Gastroesophageal sphincter (tissue), 3 donors: ENCODE results near the gene ARHGAP26.

Experiments
- EP300 ChIP-seq: sonication (generic); formaldehyde crosslinking; IDR thresholded peaks from one replicate; pipeline ENCODE4 v1.6.1; 2017; ENCODE audit warnings: antibody characterized with exemption, mild to moderate bottlenecking
- POLR2A ChIP-seq, 2 donors: fragments of 450-650 bp; IDR thresholded peaks; one replicate each; pipeline ENCODE4 v1.6.1; 2017; ENCODE audit warnings: antibody characterized with exemption in 2 of 2, mild to moderate bottlenecking in 2 of 2, moderate library complexity in 1 of 2
- POLR2AphosphoS5 ChIP-seq: sonication (generic); formaldehyde crosslinking; IDR thresholded peaks from one replicate; pipeline ENCODE4 v1.6.1; 2017; ENCODE audit warnings: antibody characterized with exemption
- TF ChIP-seq, protein P1 (sequence below), 4 experiments: fragments of 200-600 bp in 2 of 4; fragments of 450-650 bp in 2 of 4; sonication (generic) in 1 of 4; IDR thresholded peaks; one replicate each; pipeline ENCODE4 v1.5.1; 2017 to 2019; ENCODE audit warnings: antibody characterized with exemption in 4 of 4, mild to moderate bottlenecking in 2 of 4, moderate library complexity in 2 of 4

DNA sequence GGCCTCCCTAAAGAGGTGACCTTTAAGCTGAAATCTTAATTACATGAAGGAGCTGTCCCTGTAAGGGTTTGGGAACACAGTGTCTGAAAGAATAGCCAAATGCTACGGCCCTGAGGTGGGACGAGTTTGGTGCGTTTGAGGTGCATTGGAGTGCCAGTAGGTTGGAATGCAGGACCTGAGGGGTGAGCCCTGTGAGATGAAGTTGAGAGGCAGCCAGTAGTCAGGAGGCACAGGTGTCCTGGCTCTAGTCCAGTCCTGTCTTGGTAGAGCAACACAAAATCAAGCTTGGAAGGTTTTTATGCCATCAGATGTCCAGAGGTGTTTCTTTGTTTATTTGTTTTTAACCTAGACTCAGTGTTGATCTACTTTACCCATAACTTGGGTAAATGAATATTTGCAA lies 108.5 kb downstream of the ARHGAP26 start:
- TF ChIP-seq, protein P1, sequence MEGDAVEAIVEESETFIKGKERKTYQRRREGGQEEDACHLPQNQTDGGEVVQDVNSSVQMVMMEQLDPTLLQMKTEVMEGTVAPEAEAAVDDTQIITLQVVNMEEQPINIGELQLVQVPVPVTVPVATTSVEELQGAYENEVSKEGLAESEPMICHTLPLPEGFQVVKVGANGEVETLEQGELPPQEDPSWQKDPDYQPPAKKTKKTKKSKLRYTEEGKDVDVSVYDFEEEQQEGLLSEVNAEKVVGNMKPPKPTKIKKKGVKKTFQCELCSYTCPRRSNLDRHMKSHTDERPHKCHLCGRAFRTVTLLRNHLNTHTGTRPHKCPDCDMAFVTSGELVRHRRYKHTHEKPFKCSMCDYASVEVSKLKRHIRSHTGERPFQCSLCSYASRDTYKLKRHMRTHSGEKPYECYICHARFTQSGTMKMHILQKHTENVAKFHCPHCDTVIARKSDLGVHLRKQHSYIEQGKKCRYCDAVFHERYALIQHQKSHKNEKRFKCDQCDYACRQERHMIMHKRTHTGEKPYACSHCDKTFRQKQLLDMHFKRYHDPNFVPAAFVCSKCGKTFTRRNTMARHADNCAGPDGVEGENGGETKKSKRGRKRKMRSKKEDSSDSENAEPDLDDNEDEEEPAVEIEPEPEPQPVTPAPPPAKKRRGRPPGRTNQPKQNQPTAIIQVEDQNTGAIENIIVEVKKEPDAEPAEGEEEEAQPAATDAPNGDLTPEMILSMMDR (IDR thresholded peaks at IDR 0.05): no peak
- TF ChIP-seq POLR2A (IDR thresholded peaks at IDR 0.05): no peak
- TF ChIP-seq EP300: no peak
- TF ChIP-seq POLR2AphosphoS5: no peak
